Esophagus squamous epithelium (tissue), 4 donors: ENCODE measurements around the gene CCL4.

Source experiments
- CTCF ChIP-seq, 6 experiments: fragments of 450-650 bp in 4 of 6; fragments of 200-600 bp in 2 of 6; sonication (generic) in 2 of 6; IDR thresholded peaks; one replicate each; pipeline ENCODE4 v1.5.1; 2016 to 2019; ENCODE audit warnings: antibody characterized with exemption in 6 of 6, mild to moderate bottlenecking in 4 of 6, moderate library complexity in 4 of 6
- POLR2A ChIP-seq, 4 donors: fragments of 450-650 bp; IDR thresholded peaks; one replicate each; pipeline ENCODE4 v1.6.1; 2017; ENCODE audit warnings: antibody characterized with exemption in 4 of 4, mild to moderate bottlenecking in 4 of 4, moderate library complexity in 3 of 4

- no peak for TF ChIP-seq CTCF (IDR thresholded peaks at IDR 0.05)
- TF ChIP-seq POLR2A (IDR thresholded peaks at IDR 0.05) = no peak
These were observed 15.1 kb downstream of the CCL4 start for GRCh38 chr17:36118477-36119353.
